Umbilical cord (tissue), 2 donors: ENCODE data around the gene FILIP1L. TPM values are rescaled to one million over a fixed set of nuclear protein-coding genes. Genes with fewer than 3 reads are reported as not detected.
"Not testable (repeated sequence)": the region's sequence is repeated elsewhere in the genome, so short reads cannot be mapped to it uniquely, and the experiment has no call there.

Experiments used
- DNase-seq: peaks from one replicate; pipeline ENCODE4 v3.0.0-alpha.2; 2015; ENCODE audit warnings: low spot score
- total RNA-seq: library from RNA; depleted of rRNA; stranded (reverse); fragments of >200 nt; gene quantifications from one replicate; pipeline ENCODE4 v1.2.3, GENCODE V29; 2014; ENCODE audit warnings: low replicate concordance; ENCODE audit not compliant: insufficient read depth

The FILIP1L gene
- total RNA-seq, 1 donor from 2014 or later: 189 TPM

DNA sequence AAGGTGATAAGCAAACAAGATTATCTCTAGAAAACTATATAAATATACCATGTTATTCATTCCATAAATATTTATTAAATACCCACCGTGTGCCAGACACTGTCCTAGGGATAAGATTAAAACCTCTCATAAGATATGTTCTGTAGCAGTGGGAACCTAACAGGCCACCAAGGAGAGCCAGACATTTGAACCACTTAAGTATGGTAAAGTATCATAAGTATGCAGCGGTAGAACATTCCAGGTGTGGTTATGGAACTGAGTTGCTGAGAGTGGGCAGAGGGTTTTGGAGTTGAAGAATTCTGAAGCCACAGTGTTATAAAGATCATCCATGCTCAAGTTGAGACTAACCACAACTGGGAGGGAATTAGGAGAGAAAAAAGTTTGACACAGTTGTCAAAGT, 14.7 kb downstream of the FILIP1L start:
- no peak for DNase-seq

GRCh38 chr3:100098784-100099070, 15.6 kb downstream of the FILIP1L start:
- peak; percentile 79 for DNase-seq

DNA sequence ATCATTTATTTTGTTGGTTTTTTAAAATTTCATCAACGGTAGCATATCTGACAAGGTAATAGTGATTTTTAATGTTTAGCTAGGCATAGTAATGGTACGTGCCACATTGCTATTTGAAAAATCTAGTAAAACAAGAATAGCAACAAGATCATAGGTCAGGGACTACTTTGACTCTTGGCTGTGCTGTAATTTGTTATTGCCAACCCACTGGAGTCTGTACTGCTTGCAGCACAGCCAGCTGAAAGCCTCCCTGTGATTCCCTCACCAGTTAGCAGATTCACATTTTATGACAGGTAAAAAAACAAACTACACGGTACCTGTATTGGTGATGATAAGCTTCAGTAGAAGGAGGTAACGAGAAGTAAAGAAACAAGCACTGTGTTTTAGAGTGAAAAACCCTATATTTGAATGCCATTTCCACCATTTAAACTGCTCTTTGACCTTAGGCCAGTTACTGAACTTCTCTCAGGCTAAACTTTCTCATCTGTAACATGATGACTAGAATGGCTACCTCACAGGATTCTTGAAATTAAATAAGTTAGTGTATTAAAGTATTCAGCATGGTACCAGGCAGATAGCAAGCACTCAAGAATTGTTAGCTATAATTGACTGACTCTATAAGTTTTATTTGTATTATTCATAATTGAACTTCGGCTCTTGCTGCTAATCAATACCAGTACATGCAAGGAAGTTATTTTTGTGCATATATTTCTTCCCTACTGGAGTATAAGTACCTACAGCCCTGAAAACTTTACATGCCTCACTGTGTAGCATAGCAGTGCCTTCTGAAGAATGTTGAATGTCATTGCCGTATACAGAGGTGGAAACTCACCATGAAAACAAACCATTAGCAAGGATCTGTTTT, 16.1 kb downstream of the FILIP1L start:
- DNase-seq: peak; percentile 68

DNA sequence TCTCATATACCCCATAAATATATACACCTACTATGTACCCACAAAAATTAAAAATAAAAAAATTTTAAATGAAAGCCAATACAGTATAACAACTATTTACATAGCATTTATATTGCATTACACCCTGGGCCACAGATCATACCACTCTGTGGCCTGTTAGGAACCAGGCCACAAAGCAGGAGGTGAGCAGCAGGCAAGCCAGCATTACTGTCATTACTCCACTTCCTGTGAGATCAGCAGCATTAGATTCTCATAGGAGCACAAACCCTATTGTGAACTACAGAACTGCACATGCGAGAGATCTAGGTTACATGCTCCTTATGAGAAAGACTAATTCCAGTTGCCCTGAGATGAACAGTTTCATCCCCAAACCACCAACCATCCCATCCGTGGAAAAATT, 17.4 kb downstream of the FILIP1L start:
- DNase-seq: no peak

DNA sequence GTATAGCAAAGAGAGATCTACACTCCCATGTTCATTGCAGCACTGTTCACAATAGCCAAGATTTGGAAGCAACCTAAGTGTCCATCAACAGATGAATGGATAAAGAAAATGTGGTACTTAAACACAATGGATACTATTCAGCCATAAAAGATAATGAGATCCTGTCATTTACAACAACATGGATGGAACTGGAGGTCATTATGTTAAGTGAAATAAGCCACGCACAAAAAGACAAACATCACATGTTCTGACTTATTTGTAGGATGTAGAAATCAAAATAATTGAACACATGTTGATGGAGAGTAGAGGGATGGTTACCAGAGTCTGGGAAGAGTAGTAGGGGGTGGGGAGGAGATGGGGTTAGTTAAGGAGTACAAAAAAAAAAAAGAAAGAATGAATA, 18.0 kb downstream of the FILIP1L start:
- DNase-seq: not testable (repeated sequence)

GRCh38 chr3:100093831-100094230, 20.5 kb downstream of the FILIP1L start:
- DNase-seq: no peak

DNA sequence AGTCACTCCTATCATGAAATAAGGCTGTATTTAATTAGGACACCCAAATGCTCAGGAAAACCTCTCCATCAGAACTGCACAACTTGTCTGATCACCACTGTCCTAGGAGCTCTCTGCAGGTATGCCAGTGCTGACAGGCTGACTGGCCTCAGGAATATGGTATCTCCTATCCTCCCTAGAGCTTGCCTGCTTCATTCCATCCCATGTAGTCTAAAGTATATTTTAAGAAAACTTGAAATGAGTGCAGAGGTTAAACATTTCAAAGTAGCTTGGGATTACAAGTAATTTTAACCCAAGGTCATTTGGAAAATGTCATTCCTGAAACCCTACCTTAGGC, 23.7 kb downstream of the FILIP1L start:
- no peak for DNase-seq

GRCh38 chr3:100089812-100090668, 24.3 kb downstream of the FILIP1L start:
- no peak for DNase-seq

DNA sequence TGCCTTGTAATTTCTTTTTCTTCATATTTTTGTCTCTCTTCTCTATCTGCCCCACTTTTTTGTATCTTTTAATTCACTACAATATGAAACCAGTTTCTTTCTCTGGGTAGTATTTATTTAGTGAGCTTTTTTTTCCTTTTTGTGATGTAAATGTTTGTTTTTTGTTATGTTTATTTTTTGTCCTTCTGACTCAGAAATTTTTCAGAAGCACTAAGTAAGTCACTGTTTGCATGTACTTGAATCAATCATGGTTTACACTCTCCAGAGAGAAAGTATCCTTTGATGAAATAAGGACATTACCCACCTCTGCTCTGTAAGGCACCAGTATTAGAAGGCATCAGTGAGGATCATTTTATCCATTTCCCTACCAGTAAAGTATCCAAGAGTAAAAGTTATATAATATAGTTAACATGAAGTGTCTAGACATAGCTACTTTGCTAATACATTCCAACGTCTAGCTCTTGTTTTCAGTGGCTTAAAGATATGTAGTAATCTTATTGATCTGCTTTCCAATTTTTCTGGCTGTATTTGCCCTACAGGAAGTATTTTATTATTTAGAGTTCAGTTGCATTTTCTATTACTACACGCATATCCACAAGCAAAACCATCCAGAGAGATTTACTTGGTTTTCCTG, 25.4 kb downstream of the FILIP1L start:
- no peak for DNase-seq

DNA sequence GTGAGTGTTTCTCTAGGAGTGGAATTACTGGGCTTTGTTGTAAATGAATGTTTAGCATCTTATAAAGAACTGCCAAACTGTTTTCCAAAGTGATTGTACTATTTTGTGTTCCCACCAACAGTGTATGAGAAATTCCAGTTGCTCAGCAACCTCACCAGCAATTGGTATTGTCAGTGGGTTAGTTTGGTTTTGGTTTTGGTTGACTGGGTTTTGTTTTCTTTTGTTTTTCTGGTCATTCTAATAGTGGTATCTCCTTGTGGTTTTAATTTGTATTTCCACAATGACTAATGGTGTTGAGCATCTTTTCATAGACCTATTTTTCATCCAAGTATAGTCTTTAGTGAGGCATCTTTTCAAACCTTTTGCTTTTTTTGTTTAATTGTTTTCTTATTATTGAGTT, 27.1 kb downstream of the FILIP1L start:
- no peak for DNase-seq

DNA sequence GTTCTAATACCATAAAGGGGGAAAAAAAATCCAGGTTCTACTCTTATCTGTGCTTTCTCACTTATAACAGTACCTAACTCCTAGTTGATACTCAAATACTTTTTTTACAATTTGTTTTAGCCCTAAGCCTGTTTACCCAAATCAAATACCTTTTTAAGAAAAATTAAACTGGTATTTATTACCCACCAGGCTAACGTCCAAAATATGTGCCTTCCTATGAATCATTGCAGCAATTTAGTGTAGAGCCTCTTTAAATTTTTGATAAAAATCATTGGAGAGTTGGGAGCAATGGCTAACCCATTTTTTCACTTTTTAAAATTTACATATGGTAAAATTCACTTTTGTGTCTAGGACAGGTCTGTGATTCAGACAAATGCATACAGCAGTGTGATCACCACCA, 27.9 kb downstream of the FILIP1L start:
- DNase-seq: no peak

DNA sequence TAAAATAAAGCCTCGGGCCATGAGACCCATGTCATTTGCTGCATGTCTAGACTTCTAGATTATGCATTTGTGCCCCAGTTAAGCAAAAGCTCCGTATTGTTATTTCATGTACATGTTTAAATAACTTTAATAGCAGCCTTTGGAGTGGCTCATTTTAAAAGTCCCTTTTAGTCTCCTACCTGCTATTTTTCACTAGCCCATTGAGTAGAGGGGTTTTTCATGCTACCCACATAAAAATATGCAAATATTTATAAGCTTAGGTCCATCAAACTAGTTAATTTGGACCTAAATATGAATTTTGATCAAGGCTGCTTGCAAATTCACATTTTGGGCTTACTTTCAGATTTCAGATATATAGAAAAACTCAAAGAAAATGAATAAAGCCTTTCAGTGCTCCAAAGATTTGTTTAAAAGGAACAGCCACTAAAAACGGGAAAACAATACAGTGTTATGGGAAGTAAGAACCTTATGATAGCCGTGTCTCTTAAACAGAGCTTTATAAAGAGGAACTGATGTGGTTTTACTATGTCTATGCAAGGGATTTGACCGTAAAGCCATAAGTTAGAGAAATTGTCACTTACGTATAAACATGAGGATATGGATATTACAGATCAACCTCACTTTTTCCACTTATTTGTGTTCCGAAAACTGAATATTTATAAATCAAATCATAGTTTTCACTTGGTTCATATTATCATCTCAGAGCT, 30.0 kb downstream of the FILIP1L start:
- DNase-seq: no peak

DNA sequence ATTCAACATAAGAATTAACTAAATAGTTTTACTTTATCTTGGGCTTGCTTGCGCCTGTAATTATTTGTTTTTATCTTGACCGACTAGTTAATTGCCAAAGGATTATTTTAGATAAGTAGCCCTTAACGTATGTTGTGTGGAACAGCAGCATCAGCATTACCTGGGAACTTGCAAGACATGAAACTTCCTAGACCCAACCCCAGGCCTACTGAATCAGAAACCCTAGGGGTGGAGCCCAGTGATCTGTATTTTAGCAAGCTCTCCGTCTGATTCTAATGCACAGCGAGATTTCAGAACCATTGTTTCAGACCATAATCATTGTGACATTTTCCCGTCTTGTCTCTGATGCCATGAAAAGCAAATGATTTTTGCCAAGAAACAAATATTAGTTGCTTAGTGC, 31.1 kb downstream of the FILIP1L start:
- no peak for DNase-seq

DNA sequence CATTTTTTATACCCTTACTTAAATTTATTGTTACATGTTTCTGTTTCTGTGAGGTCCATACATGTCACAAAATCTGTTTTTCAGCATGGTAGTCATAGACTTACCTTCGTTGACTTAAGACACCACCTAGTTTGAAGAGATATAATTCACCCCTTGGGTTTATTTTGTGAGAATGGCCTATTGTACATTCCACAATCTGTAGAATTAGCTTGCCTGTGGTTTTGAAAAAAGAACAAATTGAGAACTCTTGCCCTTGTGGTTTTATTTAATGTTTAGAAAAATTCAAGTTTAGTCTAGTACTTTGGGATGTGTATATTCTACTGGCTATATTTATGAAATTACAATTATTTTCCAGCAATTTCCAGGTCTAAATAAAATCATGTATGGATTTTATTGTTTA, 31.6 kb downstream of the FILIP1L start:
- DNase-seq: no peak

- DNase-seq: peak; percentile 57
Measured at GRCh38 chr3:100081986-100082692, 32.2 kb downstream of the FILIP1L start.

DNA sequence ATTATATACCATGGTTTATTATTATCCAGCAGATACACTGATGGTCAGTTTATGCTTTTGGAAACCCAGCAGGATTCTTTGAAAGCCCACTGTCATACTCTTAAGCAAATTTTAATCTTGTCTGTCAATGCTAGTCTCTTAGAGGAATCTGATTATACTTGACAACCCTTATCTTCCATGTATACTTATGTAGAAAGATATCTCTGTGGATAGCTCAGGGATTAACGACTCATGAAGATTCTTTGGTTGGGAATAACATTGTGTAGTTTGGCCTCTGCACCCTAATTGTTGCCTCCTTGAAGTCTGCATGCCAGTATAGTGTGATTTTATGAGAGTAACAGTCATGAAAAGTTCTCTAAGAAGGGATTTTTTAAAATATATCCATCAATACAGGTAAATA, 33.0 kb downstream of the FILIP1L start:
- DNase-seq: peak; percentile 70

DNA sequence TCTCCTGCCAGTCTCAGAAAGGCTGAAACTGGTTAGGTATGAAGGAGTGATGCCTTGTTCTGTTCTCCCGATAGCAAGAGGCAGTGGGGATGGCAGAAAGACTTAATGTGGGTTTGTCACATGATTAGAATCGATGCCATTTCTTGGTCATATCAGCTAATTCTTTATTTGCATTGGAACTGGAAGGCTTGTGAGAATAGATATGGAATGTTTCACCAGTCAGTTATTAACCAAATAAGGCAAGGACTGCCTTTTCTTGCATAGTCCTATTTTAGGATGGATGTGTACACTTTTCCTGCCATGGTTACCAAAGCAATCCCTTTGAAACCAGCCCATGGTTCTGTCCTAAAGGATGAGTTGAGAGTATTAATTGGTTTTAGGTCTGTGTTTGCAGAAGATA, 33.7 kb downstream of the FILIP1L start:
- DNase-seq: peak; percentile 78

DNA sequence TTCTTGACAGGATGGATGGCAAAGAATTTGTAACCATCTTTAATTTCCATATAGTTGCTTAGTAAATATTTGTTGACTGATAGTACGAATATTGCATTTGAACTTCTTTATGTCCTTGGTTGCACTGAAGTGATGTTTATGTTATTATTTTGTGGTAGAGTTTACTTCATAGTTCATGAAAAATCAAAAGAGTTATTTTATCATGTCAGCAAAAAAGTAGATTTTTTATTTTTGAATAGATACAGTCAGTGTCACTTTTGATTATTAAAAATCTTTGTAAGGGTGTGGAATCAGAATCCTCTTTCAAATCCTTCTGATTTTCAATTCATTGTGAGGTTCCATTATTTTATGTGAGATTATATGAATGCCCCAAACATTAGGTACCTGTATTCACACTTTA, 35.0 kb downstream of the FILIP1L start:
- no peak for DNase-seq

- peak; percentile 50 for DNase-seq
Measured at GRCh38 chr3:100076731-100077529, 37.4 kb downstream of the FILIP1L start.
